ENCODE measurements around the gene YTHDF1. TPM values are rescaled to one million over a fixed set of nuclear protein-coding genes. Genes with fewer than 3 reads are reported as not detected.
"Not testable (repeated sequence)": the region's sequence is repeated elsewhere in the genome, so short reads cannot be mapped to it uniquely, and the experiment has no call there.

Gene YTHDF1
- total and polyA plus RNA-seq, 11 donors = 14.7 to 38.2 (median 22.5) TPM

DNA sequence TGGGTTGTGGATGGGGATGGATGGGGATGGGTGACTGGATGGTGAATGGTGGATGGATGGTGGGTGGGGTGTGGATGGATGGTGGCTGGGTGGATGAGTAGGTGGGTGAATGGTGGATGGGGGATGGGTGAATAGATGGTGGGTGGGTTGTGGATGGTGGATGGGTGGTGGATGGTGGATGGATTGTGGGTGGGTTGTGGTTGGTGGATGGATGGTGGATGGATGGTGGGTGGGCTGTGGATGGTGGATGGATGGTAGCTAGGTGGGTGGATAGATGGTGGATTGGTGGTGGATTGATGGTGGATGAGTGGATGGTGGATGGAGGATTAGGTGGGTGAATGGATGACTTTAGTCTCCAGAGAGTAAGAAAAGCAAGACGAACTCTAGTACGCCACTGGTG, 57.6 kb downstream of the YTHDF1 start:
- no peak overlapping the region for H3K4me3 ChIP-seq
- H3K27ac ChIP-seq = no peak overlapping the region
- peaks cover under 1 to 65% (median 7%) of the 10 kb centered on the region in 9 donors for H3K27me3 ChIP-seq
- H3K9me3 ChIP-seq = no peaks in the 10 kb centered on the region
- H3K36me3 ChIP-seq = no peaks in the 10 kb centered on the region
- 86 to 95% (median 93%) methylated on average over 2 of the region's 2 CpGs for WGBS, 4 donors
- intact Hi-C loops (cut with DNase I) = loop anchor here in 1 of 10 donors (5.0 kb wide), 1 partner anchor 56 kb away; no protein-coding TSS in a partner anchor
- peak in 1 of 5 donors; percentile 6 for DNase-seq
- ATAC-seq = no peak
- H3K4me1 ChIP-seq = no peaks in the 10 kb centered on the region
- no peak for TF ChIP-seq POLR2A (IDR thresholded peaks at IDR 0.05)
- TF ChIP-seq, protein P1, sequence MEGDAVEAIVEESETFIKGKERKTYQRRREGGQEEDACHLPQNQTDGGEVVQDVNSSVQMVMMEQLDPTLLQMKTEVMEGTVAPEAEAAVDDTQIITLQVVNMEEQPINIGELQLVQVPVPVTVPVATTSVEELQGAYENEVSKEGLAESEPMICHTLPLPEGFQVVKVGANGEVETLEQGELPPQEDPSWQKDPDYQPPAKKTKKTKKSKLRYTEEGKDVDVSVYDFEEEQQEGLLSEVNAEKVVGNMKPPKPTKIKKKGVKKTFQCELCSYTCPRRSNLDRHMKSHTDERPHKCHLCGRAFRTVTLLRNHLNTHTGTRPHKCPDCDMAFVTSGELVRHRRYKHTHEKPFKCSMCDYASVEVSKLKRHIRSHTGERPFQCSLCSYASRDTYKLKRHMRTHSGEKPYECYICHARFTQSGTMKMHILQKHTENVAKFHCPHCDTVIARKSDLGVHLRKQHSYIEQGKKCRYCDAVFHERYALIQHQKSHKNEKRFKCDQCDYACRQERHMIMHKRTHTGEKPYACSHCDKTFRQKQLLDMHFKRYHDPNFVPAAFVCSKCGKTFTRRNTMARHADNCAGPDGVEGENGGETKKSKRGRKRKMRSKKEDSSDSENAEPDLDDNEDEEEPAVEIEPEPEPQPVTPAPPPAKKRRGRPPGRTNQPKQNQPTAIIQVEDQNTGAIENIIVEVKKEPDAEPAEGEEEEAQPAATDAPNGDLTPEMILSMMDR (IDR thresholded peaks at IDR 0.05) = no peak

DNA sequence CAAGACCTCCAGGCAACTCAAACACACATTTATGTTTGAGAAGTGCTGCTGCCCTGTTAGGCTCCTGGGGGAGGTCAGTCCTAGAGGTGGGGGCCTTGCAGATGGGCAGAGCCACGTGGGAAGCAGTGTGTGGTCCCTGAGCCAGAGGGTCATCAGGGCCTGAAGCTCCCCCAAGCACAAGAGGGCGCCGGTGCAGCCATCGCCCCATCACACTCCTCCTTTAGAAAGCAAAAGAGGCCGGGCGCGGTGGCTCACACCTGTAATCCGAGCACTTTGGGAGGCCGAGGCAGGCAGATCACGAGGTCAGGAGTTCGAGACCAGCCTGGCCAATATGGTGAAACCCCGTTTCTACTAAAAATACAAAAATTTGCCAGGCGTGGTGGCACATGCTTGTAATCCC, 58.5 kb downstream of the YTHDF1 start:
- H3K4me1 ChIP-seq, ATAC-seq, H3K36me3 ChIP-seq, H3K9me3 ChIP-seq, H3K4me3 ChIP-seq, H3K27ac ChIP-seq: not testable (repeated sequence)
- peak in 3 of 5 donors; percentile 15 for DNase-seq
- 78 to 87% (median 84%) methylated on average over 13 of the region's 13 CpGs for WGBS, 4 donors
- intact Hi-C loops (cut with DNase I) = loop anchor here in 1 of 10 donors (5.0 kb wide), 1 partner anchor 55 kb away; no protein-coding TSS in a partner anchor
- H3K27me3 ChIP-seq = peaks cover 4 to 65% (median 10%) of the 10 kb centered on the region in 9 donors

DNA sequence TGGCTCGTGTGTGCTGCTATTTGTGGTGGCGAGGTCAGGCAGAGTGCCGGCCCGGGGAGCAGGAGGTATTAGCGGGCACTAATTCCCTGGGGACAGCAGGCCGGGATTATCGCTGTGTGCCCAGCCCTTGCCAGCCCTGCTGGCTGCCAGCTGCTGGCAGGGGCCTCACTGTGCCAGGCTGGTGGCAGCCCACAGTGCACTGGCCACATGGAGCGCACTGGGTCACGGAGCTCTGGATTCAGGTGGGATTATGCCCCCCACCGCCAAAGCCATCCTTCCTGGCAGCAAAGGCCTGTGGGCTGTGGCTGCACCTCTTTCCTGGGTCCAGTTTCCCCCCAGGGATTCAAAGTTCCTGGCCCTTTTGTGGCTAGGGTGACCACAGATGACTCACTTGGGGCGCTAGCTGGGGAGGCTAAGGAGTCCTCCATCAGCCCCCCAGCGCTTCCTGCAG, 59.7 kb downstream of the YTHDF1 start:
- H3K27me3 ChIP-seq = peaks cover 4 to 68% (median 17%) of the 10 kb centered on the region in 9 donors
- WGBS, 4 donors = 75 to 83% (median 81%) methylated on average over 9 to 12 of the region's 12 CpGs
- no peak overlapping the region for H3K4me3 ChIP-seq
- ATAC-seq (no peak), DNase-seq (peak in 3 of 5 donors; percentile 11 to 23 (median 21))
- intact Hi-C loops (cut with DNase I) = loop anchor here in 1 of 10 donors (5.0 kb wide), 1 partner anchor 54 kb away; no protein-coding TSS in a partner anchor
- H3K36me3 ChIP-seq = no peaks in the 10 kb centered on the region
- no peak overlapping the region for H3K27ac ChIP-seq
- H3K4me1 ChIP-seq = peaks cover 0 to 12% (median 0%) of the 10 kb centered on the region in 12 donors
- H3K9me3 ChIP-seq = no peaks in the 10 kb centered on the region
- TF ChIP-seq POLR2A (IDR thresholded peaks at IDR 0.05) = no peak
- TF ChIP-seq, protein P1 (IDR thresholded peaks at IDR 0.05) = no peak

DNA sequence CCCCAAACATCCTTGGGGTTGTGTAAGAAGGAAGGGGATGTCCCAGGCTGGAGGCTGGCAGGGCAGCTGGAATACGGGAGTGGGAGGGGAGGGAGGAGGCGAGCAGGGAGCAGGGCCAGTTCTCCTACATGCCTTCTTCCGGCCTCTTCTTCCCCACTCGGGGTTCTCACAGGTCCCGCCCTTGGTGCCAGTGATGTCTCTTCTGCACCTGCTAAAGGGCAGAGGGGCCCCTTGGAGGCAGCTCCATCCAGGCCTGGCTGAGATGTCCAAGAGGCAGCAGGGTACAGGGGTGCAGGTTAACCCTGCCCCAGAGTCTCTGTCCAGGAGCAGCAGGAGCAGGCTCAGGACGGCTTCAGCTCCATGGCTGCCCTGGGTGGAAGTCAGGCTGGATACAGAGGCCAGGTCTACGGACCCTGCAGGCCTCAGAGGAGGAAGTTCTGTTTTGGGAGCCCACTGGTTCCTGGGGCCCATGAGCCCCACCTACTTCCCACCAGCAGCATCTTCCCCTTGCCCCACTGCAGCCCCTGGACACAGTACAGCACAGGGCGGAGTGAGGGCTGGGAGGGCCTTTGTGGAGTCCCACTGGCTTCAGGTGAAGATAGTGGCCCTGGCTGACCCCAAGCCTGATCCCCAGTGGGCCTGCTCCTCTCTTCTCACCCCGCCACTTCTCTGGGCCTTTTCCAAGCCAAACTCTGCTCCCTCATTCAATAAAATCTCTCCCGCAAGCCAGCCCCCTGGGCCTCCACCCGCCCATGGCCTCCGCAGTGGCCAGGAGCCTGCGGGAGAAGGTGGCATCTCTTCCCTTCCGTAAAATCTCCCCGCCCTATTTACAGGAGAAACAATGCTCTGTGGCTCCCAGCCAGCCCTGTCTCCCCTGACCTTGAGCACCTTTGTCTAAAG, 60.4 kb downstream of the YTHDF1 start:
- WGBS, 4 donors = 60 to 67% (median 66%) methylated on average over 14 to 15 of the region's 15 CpGs
- H3K4me3 ChIP-seq = no peak overlapping the region
- intact Hi-C loops (cut with DNase I) = loop anchor here in 1 of 10 donors (5.0 kb wide), 1 partner anchor 53 kb away; no protein-coding TSS in a partner anchor
- DNase-seq (peak in 3 of 5 donors; percentile 5 to 37 (median 17)), ATAC-seq (no peak)
- peaks cover 0 to 19% (median 0%) of the 10 kb centered on the region in 12 donors for H3K4me1 ChIP-seq
- no peak overlapping the region for H3K27ac ChIP-seq
- no peak for TF ChIP-seq POLR2A (IDR thresholded peaks at IDR 0.05)
- TF ChIP-seq, protein P1 (IDR thresholded peaks at IDR 0.05) = no peak
- H3K36me3 ChIP-seq = no peaks in the 10 kb centered on the region
- H3K27me3 ChIP-seq = peaks cover 4 to 69% (median 17%) of the 10 kb centered on the region in 9 donors
- H3K9me3 ChIP-seq = no peaks in the 10 kb centered on the region
